ENCODE measurements around the gene PIK3C3.

DNA sequence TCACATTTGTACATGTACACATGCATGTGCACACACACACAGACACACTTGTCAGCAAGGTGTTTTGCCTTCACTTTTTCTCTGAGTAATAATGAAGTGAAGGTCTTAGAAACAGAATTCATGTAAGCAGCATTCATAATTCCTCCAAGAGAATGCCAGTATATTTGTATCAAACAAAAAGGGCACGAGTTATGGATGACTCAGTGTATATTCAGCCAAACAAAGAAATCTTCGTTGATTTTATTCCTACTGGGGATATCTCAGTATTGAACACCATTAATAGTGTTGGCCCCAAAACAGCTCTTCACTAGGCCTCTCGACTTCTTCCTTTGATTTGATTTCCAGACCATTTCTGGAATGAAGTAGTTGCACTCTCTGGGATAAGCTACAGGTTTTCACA lies 125.3 kb downstream of the PIK3C3 start:
- TF ChIP-seq, protein P1, sequence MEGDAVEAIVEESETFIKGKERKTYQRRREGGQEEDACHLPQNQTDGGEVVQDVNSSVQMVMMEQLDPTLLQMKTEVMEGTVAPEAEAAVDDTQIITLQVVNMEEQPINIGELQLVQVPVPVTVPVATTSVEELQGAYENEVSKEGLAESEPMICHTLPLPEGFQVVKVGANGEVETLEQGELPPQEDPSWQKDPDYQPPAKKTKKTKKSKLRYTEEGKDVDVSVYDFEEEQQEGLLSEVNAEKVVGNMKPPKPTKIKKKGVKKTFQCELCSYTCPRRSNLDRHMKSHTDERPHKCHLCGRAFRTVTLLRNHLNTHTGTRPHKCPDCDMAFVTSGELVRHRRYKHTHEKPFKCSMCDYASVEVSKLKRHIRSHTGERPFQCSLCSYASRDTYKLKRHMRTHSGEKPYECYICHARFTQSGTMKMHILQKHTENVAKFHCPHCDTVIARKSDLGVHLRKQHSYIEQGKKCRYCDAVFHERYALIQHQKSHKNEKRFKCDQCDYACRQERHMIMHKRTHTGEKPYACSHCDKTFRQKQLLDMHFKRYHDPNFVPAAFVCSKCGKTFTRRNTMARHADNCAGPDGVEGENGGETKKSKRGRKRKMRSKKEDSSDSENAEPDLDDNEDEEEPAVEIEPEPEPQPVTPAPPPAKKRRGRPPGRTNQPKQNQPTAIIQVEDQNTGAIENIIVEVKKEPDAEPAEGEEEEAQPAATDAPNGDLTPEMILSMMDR (IDR thresholded peaks at IDR 0.05; ENCODE audit: control extremely low read depth in 1 of 3, insufficient read depth in 1 of 3, low read depth in 1 of 3, low read length in 3 of 3): no peak
- TF ChIP-seq TBP (IDR thresholded peaks at IDR 0.05; ENCODE audit: low read depth, low read length) (no peak), TCF12 (IDR thresholded peaks at IDR 0.05; ENCODE audit: low read depth, low read length) (no peak), POLR2A (IDR thresholded peaks at IDR 0.05; ENCODE audit: control extremely low read depth in 1 of 2, low read depth in 2 of 2, low read length in 2 of 2) (no peak), RAD21 (IDR thresholded peaks at IDR 0.05 in 1 of 2, conservative IDR thresholded peaks at IDR 0.05 in 1 of 2; ENCODE audit: low read depth in 2 of 2, low read length in 2 of 2) (no peak), CEBPB (IDR thresholded peaks at IDR 0.05; ENCODE audit: low read depth, low read length) (no peak), ZNF274 (IDR thresholded peaks at IDR 0.05; ENCODE audit: borderline replicate concordance, extremely low read depth, low read length) (no peak), POU5F1 (IDR thresholded peaks at IDR 0.05; ENCODE audit: low read depth, low read length) (no peak)
